ACC112 (cell line): ENCODE measurements around the gene MDC1.
A peak's percentile ranks its signal among the peaks of the same experiment; 100 is the strongest.
"Not testable (repeated sequence)": the region's sequence is repeated elsewhere in the genome, so short reads cannot be mapped to it uniquely, and the experiment has no call there.

Source experiments
- H2AFZ ChIP-seq: fragments of 200-600 bp; sonication (generic); one replicate; pipeline ENCODE4 v1.6.0; 2017; ENCODE audit warnings: antibody characterized with exemption, low read length; ENCODE audit not compliant: unreplicated experiment
- H3K27ac ChIP-seq: fragments of 200-600 bp; sonication (generic); 2 replicates; pipeline ENCODE4 v1.5.1; 2014; ENCODE audit warnings: low read depth, mild to moderate bottlenecking, antibody characterized with exemption, low read length, moderate library complexity
- H3K27me3 ChIP-seq: fragments of 200-600 bp; sonication (generic); 2 replicates; pipeline ENCODE4 v1.6.1; 2014; ENCODE audit warnings: mild to moderate bottlenecking, antibody characterized with exemption, low read length, moderate library complexity, mixed read lengths; ENCODE audit not compliant: insufficient read depth
- H3K36me3 ChIP-seq: fragments of 200-600 bp; sonication (generic); 2 replicates; pipeline ENCODE4 v1.6.1; 2016; ENCODE audit warnings: mild to moderate bottlenecking, antibody characterized with exemption, low read length, moderate library complexity, mixed read lengths; ENCODE audit not compliant: insufficient read depth
- H3K4me1 ChIP-seq: fragments of 200-600 bp; sonication (generic); one replicate; pipeline ENCODE4 v1.6.1; 2016; ENCODE audit warnings: low read length, mixed read lengths; ENCODE audit not compliant: insufficient read depth, unreplicated experiment, control insufficient read depth
- H3K4me3 ChIP-seq: fragments of 200-600 bp; sonication (generic); 2 replicates; pipeline ENCODE4 v1.5.1; 2014; ENCODE audit warnings: mild to moderate bottlenecking, low read depth, low read length
- H3K79me2 ChIP-seq: fragments of 200-600 bp; sonication (generic); one replicate; pipeline ENCODE4 v1.6.0; 2016; ENCODE audit warnings: low read length; ENCODE audit not compliant: control insufficient read depth, unreplicated experiment, insufficient read depth

The MDC1 gene

DNA sequence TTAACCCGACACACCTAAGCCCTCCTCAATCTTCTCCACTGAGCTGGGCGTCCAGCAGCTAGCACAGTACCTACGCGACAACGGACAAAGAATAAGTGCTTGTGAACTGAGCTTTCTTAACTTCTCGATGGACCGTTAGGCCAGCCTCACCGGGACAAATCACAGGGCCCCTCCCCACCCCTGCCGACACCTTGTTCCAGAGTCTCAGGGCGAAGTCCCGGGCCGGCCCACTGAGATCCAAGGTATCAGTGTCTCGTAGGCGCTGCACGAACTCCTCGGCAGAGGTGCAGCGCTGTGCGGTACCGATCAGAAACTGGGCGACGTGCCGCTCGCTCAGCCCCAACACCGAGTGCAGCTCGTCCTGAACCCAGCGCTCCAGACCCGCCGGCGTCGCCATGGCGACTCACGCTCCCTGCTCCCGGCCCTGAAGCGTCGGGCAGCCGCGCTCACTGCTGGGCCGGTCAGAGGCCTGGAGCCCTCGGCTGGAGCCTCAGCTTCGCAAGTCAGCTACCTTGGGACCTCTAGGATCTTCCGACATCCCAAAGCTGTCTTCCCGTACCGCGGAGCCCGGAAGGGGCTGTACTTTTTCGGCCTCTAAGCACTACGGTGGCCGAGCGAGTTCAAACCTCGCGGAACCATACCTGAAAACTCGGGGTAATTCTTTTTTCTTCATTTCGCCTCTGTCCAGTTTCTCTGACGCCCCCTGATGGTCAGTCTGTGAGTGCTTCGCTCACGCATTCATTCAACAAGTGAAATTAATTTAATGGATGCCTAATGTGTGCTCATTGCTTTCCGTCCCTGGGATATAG lies 44.4 kb downstream of the MDC1 start, which contains the start of gene DHX16:
Gene DHX16 (minus strand): TSS at position 562 of the 809 bp plus-strand sequence. CDS start 165 bp downstream, at position 397.
- peaks cover 10% of the 10 kb centered on the region for H3K4me1 ChIP-seq
- H2AFZ ChIP-seq, result peak within 1 kb of the TSS; percentile 68
- no peaks in the 10 kb centered on the region for H3K27me3 ChIP-seq
- H3K36me3 ChIP-seq, result peaks cover 21% of the 10 kb centered on the region; the same call in 1 of the 2 replicates
- peaks cover 21% of the 10 kb centered on the region for H3K79me2 ChIP-seq
- H3K4me3 ChIP-seq, result peak within 1 kb of the TSS; percentile 94
- H3K27ac ChIP-seq, result peak within 1 kb of the TSS; percentile 28; the same call in 1 of the 2 replicates

DNA sequence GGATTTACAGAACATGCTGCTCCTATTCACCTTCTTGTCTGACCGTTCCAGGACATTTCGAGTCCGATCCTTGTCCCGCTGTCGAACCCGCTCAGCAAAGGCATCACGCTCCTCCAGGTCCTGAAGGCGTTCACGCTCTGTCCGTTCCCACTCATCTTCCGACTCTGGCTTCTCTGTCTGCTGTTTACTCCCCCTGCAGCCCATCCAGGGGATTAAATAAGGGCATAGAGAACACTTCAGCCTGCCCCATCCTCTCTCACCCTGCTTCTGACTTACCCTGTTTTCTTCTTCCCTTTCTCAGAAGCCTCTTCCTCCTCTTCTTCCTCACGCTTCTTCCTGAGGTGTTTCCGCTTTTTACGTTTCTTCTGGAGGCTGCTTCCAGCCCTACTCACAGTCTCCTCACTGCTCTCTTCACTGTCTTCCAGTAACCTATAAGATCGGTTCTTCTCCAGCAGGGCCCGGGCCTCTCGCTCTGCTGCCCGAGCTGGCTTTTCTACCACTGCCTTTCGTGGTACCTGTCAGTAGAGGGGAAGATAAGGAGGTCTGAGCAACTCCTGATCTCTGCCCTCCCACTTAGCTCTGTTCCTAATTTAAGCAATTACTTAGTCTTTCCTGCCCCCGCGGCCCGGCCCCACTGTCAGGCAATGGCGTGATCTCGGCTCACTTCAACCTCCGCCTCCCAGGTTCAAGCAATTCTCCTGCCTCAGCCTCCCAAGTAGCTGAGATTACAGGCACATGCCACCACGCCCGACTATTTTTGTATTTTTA lies 46.1 kb downstream of the MDC1 start:
- no peaks in the 10 kb centered on the region for H3K27me3 ChIP-seq
- peaks cover 17% of the 10 kb centered on the region for H3K4me1 ChIP-seq
- H3K27ac ChIP-seq, result no peak overlapping the region
- peaks cover 21% of the 10 kb centered on the region for H3K79me2 ChIP-seq
- H3K4me3 ChIP-seq, result peak overlapping the region; percentile 94; the same call in 1 of the 2 replicates
- no peak overlapping the region for H2AFZ ChIP-seq
- H3K36me3 ChIP-seq, result peaks cover 10% of the 10 kb centered on the region

DNA sequence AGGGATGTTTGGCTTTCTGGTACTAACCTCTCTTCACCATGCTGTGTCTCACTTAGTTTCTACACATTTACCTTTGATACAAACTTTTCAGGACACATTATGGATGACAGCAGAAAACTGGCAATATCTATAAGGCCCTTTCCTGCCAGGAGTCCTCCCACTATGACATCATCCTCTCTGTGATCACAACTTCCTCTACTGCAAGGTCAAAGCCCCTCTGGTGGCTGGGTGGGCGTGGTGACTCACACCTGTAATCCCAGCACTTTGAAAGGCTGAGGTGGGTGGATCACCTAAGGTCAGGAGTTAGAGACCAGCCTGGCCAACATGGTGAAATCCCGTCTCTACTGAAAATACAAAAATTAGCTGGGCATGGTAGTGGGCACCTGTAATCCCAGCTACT lies 50.8 kb downstream of the MDC1 start:
- H3K27ac ChIP-seq, H2AFZ ChIP-seq, H3K4me3 ChIP-seq, H3K79me2 ChIP-seq, H3K27me3 ChIP-seq: not testable (repeated sequence)
- Histone ChIP-seq H3K36me3 (peaks cover 36% of the 10 kb centered on the region), H3K4me1 (peaks cover 11% of the 10 kb centered on the region)

DNA sequence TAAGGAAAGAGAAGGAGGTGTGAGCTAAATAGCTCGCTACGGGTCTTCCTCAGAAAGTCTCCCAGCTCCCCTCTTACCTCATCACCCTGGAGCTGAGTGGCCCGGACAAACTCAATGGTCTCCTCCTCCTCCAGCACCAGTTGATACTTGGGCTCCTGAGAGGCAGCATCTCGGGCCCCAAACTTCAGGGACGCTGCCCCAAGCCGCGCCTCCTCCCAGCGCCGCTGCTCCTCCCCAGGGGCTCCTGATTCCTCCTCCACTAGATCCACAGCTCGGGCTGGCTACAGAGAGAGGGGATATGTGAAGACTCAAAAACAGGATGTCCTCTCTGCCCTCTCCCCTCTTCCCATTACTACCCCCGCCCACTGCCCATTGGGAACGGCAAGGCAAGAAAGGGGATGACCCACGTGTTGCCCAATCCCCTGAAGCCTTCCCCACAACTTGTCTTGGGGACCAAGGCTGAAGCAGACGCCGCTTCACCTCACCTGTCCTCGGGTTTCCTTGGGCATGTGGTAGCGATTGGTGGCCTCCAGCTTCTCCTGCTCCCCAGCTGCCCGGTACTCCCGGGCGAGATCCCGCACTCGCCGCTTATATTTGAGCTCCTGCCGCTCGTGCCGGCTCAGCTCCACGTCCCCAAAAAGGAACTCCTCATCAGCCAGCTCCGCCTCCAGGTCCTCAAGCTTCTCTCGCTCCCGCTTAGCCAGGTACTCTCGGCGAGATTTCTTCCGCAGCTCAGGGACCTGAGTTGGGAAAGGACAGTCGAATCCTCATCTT lies 51.9 kb downstream of the MDC1 start:
- Histone ChIP-seq H3K4me3 (no peak overlapping the region), H3K27ac (no peak overlapping the region), H2AFZ (no peak overlapping the region), H3K27me3 (no peaks in the 10 kb centered on the region), H3K79me2 (no peaks in the 10 kb centered on the region), H3K36me3 (peaks cover 33% of the 10 kb centered on the region), H3K4me1 (peaks cover 7% of the 10 kb centered on the region)

DNA sequence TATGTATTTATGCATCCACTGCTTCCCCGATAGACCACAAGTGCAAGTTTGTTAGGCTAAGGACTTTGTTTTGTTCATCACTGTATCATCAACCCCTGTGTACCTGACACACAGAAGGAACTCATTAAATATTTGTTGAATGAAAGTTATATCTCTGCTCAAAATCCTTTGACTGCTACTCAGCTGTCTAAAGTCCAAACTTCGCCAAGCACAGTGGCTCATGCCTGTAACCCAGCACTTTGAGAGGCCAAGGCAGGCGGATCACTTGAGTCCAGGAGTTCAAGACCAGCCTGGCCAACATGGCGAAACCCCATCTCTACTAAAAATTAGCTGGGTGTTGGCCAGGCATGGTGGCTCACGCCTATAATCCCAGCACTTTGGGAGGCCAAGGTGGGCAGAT lies 59.2 kb downstream of the MDC1 start:
- not testable (repeated sequence) for H3K27me3 ChIP-seq, H3K4me1 ChIP-seq, H3K4me3 ChIP-seq, H3K27ac ChIP-seq, H2AFZ ChIP-seq, H3K79me2 ChIP-seq
- H3K36me3 ChIP-seq, result peaks cover 25% of the 10 kb centered on the region; the same call in 1 of the 2 replicates

DNA sequence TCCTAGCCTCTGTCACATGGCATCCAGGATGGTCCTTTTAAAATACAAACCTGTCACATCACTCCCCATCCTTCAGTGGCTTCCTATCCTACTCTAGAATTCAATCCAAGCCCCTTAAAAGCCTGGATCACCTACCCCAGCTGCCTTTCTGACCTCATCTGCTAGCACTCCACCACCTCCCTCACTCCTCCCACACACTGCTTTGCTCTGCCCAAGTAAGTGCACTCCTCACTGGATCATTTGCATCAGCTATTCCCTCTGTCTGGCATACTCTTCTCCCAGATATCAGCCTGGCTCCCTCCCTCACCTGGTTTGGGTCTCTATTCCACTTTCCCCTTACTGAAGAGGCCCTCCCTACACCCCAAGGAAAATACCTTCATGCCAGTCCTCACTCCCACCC lies 59.6 kb downstream of the MDC1 start:
- Histone ChIP-seq H2AFZ (no peak overlapping the region), H3K36me3 (peaks cover 25% of the 10 kb centered on the region; the same call in 1 of the 2 replicates), H3K4me1 (no peaks in the 10 kb centered on the region), H3K27ac (no peak overlapping the region), H3K27me3 (no peaks in the 10 kb centered on the region), H3K79me2 (no peaks in the 10 kb centered on the region), H3K4me3 (no peak overlapping the region)

DNA sequence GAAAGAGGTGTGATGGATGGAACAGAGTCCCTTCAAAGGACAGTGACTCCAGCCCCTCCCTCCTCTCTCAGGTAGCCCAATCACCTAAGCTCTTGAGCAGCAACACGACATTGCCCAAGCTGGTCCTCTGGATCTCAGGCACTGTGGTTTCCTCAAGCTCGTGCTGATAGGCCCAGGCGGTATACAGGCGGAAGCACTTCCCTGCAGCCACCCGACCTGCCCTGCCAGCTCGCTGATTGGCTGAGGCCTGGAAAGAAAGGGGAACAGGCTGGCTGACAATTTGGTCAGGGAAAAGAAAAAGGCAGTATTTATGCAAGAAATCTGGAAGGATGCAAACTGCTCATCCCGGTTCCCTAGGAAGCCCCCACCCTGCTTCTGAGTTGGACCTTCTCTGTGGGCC lies 60.6 kb downstream of the MDC1 start:
- H3K4me3 ChIP-seq, result no peak overlapping the region
- H3K27me3 ChIP-seq, result no peaks in the 10 kb centered on the region
- no peaks in the 10 kb centered on the region for H3K79me2 ChIP-seq
- no peaks in the 10 kb centered on the region for H3K4me1 ChIP-seq
- peaks cover 19% of the 10 kb centered on the region; the same call in 1 of the 2 replicates for H3K36me3 ChIP-seq
- no peak overlapping the region for H3K27ac ChIP-seq
- H2AFZ ChIP-seq, result no peak overlapping the region

DNA sequence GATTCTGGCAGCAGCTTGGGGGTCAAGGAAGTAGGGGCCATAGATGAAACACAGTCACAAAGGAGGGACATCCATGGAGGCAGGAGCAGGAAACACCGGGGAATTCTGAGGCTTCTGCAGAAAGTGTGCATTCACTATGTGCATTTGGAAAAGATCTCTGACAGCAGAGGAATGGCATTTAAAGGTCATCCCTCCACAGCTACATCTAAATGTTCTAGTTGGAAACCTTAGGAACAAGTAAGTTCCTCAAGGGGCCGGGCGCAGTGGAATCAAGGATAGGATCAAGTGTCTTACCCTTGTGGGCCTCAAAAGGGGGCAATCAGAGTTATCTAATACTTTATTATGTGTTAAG lies 61.4 kb downstream of the MDC1 start:
- Histone ChIP-seq H3K27me3 (no peaks in the 10 kb centered on the region), H3K36me3 (peaks cover 23% of the 10 kb centered on the region; the same call in 1 of the 2 replicates), H3K79me2 (no peaks in the 10 kb centered on the region), H3K4me3 (no peak overlapping the region), H2AFZ (no peak overlapping the region), H3K27ac (no peak overlapping the region), H3K4me1 (no peaks in the 10 kb centered on the region)

DNA sequence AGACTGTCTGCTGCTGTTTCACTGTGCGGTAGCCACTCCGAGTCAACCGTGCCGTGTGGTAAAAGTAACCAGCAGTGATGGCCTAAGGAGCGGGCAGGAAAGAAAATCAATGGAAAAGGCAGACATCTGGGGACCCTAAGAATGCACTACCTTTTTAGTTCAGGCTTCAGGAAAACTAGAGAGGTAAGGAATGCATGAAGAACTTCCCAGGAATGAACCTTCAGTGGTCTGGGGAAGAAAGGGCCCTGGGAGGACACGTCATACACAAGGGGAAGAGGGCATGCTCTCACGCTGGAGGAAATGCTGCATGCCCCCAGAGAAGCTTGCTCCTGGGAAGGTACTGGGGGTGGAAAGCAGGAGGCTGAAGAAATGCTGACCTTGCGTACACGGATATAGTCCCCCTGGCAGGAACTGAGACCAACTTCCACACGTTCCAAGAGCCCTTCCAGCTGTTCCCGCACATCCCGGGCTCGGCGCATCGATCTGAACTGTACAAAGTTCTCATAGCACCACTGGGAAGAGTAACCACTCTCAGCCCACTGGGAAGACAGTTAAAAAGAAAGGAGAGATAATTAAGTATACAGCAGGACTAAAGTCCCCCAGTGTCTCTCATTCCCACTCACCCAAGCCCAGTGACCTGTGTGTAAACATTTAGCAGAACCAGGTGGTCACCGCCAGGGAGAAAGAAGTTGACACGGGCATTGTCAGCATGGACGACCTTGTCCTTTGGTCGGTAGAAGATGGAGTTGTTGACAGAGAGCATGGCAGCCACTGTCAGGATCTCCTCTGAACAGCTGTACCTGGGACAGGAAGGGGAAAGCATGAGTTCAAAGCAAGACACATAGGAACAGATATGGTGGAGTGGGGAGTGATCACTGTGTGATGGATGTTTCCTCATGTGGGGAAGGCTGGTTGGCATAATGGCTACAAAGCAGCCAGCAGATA lies 62.0 kb downstream of the MDC1 start:
- H3K4me1 ChIP-seq, result no peaks in the 10 kb centered on the region
- H3K4me3 ChIP-seq, result no peak overlapping the region
- H2AFZ ChIP-seq, result no peak overlapping the region
- peaks cover 23% of the 10 kb centered on the region; the same call in 1 of the 2 replicates for H3K36me3 ChIP-seq
- H3K27ac ChIP-seq, result no peak overlapping the region
- no peaks in the 10 kb centered on the region for H3K27me3 ChIP-seq
- no peaks in the 10 kb centered on the region for H3K79me2 ChIP-seq
